ENCODE data around the gene SF1. TPM values are rescaled to one million over a fixed set of nuclear protein-coding genes. Genes with fewer than 3 reads are reported as not detected.

SF1 gene
- total RNA-seq, 4 donors from 2014 or later = 270 to 559 (median 373) TPM

GRCh38 chr11:64787526-64788320, 9.4 kb upstream of the SF1 start:
- peak in 1 of 2 donors; percentile 79 for DNase-seq (ENCODE audit: low spot score in 2 of 2)
- no peaks in the 10 kb centered on the region for H3K27me3 ChIP-seq
- H3K4me1 ChIP-seq = peaks cover 3% of the 10 kb centered on the region
- 47% methylated on average over 15 of the region's 15 CpGs for WGBS
- H3K9me3 ChIP-seq = no peaks in the 10 kb centered on the region
- no peak for TF ChIP-seq EP300 (IDR thresholded peaks at IDR 0.05)
- TF ChIP-seq CTCF (IDR thresholded peaks at IDR 0.05) = peak in 1 of 2 donors; percentile 76
- no peak for TF ChIP-seq POLR2AphosphoS5 (IDR thresholded peaks at IDR 0.05)
- no peak for TF ChIP-seq POLR2A (IDR thresholded peaks at IDR 0.05)
- H3K36me3 ChIP-seq = peaks cover 23% of the 10 kb centered on the region
- H3K27ac ChIP-seq = no peak overlapping the region
- H3K4me3 ChIP-seq = no peak overlapping the region

- peak in 1 of 2 donors; percentile 56 for DNase-seq (ENCODE audit: low spot score in 2 of 2)
- no peak for TF ChIP-seq EP300 (IDR thresholded peaks at IDR 0.05)
- no peak for TF ChIP-seq CTCF (IDR thresholded peaks at IDR 0.05)
- TF ChIP-seq POLR2AphosphoS5 (IDR thresholded peaks at IDR 0.05) = no peak
- no peak for TF ChIP-seq POLR2A (IDR thresholded peaks at IDR 0.05)
- H3K27me3 ChIP-seq = no peaks in the 10 kb centered on the region
- H3K27ac ChIP-seq = no peak overlapping the region
- H3K9me3 ChIP-seq = no peaks in the 10 kb centered on the region
- peaks cover 16% of the 10 kb centered on the region for H3K36me3 ChIP-seq
- WGBS = 91% methylated on average over 10 of the region's 10 CpGs
- no peak overlapping the region for H3K4me3 ChIP-seq
- peaks cover 3% of the 10 kb centered on the region for H3K4me1 ChIP-seq
Observed at GRCh38 chr11:64786308-64786707, 8.0 kb upstream of the SF1 start.

- no peak overlapping the region for H3K4me3 ChIP-seq
- no peak overlapping the region for H3K27ac ChIP-seq
- 85% methylated on average over 12 of the region's 12 CpGs for WGBS
- no peaks in the 10 kb centered on the region for H3K9me3 ChIP-seq
- H3K27me3 ChIP-seq = no peaks in the 10 kb centered on the region
- H3K4me1 ChIP-seq = peaks cover 3% of the 10 kb centered on the region
- TF ChIP-seq EP300 (IDR thresholded peaks at IDR 0.05) = no peak
- no peak for TF ChIP-seq CTCF (IDR thresholded peaks at IDR 0.05)
- no peak for TF ChIP-seq POLR2AphosphoS5 (IDR thresholded peaks at IDR 0.05)
- no peak for TF ChIP-seq POLR2A (IDR thresholded peaks at IDR 0.05)
- H3K36me3 ChIP-seq = peaks cover 9% of the 10 kb centered on the region
- DNase-seq (ENCODE audit: low spot score in 2 of 2) = no peak
Observed at GRCh38 chr11:64784813-64785581, 6.7 kb upstream of the SF1 start.

DNA sequence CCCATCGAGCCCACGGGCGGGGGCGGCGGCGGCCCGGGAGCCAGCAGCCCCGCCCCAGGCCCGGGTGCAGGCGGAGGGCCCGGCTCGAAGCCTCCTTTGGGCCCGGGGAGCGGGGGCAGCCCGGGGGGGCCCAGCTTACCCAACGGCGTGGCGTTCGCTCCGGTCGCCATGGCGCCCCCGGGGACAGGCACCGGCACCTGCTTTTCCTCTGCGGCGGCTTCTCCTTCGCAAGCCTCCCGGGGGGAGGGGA, 194 bp downstream of the SF1 start:
- peak overlapping the region; percentile 76 for H3K4me3 ChIP-seq
- no peaks in the 10 kb centered on the region for H3K27me3 ChIP-seq
- no CpG with 5 or more reads among the region's 28 CpGs for whole genome bisulfite sequencing
- TF ChIP-seq EP300 (IDR thresholded peaks at IDR 0.05) = no peak
- H3K9me3 ChIP-seq = no peaks in the 10 kb centered on the region
- peaks cover 35% of the 10 kb centered on the region for H3K36me3 ChIP-seq
- peaks cover 35% of the 10 kb centered on the region for H3K4me1 ChIP-seq
- DNase-seq (ENCODE audit: low spot score in 2 of 2) = no peak
- peak overlapping the region; percentile 98 for H3K27ac ChIP-seq

GRCh38 chr11:64777449-64778222, 706 bp downstream of the SF1 start:
- no peaks in the 10 kb centered on the region for H3K9me3 ChIP-seq
- peaks cover 40% of the 10 kb centered on the region for H3K4me1 ChIP-seq
- H3K36me3 ChIP-seq = peaks cover 40% of the 10 kb centered on the region
- no peaks in the 10 kb centered on the region for H3K27me3 ChIP-seq
- H3K27ac ChIP-seq = peak overlapping the region; percentile 98
- TF ChIP-seq POLR2A (IDR thresholded peaks at IDR 0.05) (no peak), EP300 (IDR thresholded peaks at IDR 0.05) (no peak), CTCF (IDR thresholded peaks at IDR 0.05) (no peak), POLR2AphosphoS5 (IDR thresholded peaks at IDR 0.05) (no peak)
- peak; percentile 89 to 90 for DNase-seq (ENCODE audit: low spot score in 2 of 2)
- H3K4me3 ChIP-seq = peak overlapping the region; percentile 76
- 0% methylated on average over 35 of the region's 98 CpGs for WGBS
